ENCODE data around the gene CARS1. TPM values are rescaled to one million over a fixed set of nuclear protein-coding genes. Genes with fewer than 3 reads are reported as not detected.

The CARS1 gene
- total and polyA plus RNA-seq, 9 of the 15 experiments (the other 6 are each of a cell fraction or from before 2014, with no cell fraction given): 14.4 to 106 (median 73.6) TPM

GRCh38 chr11:2968341-2968900 lies 88.8 kb downstream of the CARS1 start:
- no peak for DNase-seq (ENCODE audit: extremely low read depth in 1 of 4, low spot score in 3 of 4)
- TF ChIP-seq SP2 (IDR thresholded peaks at IDR 0.05; ENCODE audit: extremely low read depth, low read depth, low read length, poor library complexity, severe bottlenecking) (no peak), TCF3 (CRISPR knock-in tag; IDR thresholded peaks at IDR 0.05) (no peak), ZNF146 (CRISPR knock-in tag; IDR thresholded peaks at IDR 0.05; ENCODE audit: unreplicated experiment) (no peak), ZNF263 (CRISPR knock-in tag; IDR thresholded peaks at IDR 0.05; ENCODE audit: borderline replicate concordance) (no peak), HMG20A (CRISPR knock-in tag; conservative IDR thresholded peaks at IDR 0.05) (no peak), HNRNPH1 (optimal IDR thresholded peaks at IDR 0.05; ENCODE audit: low read depth, low read length) (no peak), TRIM24 (IDR thresholded peaks at IDR 0.05) (no peak)
- peaks cover 3% of the 10 kb centered on the region for H4K20me1 ChIP-seq (replicated peaks; ENCODE audit: control insufficient read depth, insufficient read depth, low read length)
- FAIRE-seq: no peak
- POLR2A ChIA-PET: interaction anchor here (0.8 to 1.4 kb wide), 2 partner anchors 22 to 39 kb away, joined by 5 to 7 read pairs; no protein-coding TSS in a partner anchor
- no peaks in the 10 kb centered on the region for H3K4me1 ChIP-seq (replicated peaks in 1 of 2; ENCODE audit: control insufficient read depth in 2 of 2, insufficient read depth in 2 of 2, low read length in 2 of 2)
- CTCF ChIA-PET (ENCODE audit: low intra/inter-chr PET ratio): no interaction called here
- H3K9me3 ChIP-seq (replicated peaks; ENCODE audit: control insufficient read depth, insufficient read depth, low read depth, low read length): no peaks in the 10 kb centered on the region
- 82% methylated on average over 6 of the region's 6 CpGs for WGBS (ENCODE audit: insufficient coverage, low coverage, missing lambda C conversion rate)
- H3K27me3 ChIP-seq (ENCODE audit: control insufficient read depth in 2 of 2, insufficient read depth in 2 of 2, low read length in 2 of 2): no peaks in the 10 kb centered on the region
- no peak overlapping the region for H3K27ac ChIP-seq (ENCODE audit: extremely low read depth, low read depth, low read length)
- H3K79me2 ChIP-seq (ENCODE audit: control insufficient read depth, insufficient read depth, low read length): peaks cover 68% of the 10 kb centered on the region
- no peak overlapping the region for H3K9ac ChIP-seq (ENCODE audit: insufficient read depth in 1 of 2, low read depth in 2 of 2, low read length in 2 of 2)
- intact Hi-C loops (cut with micrococcal nuclease) (no loop called here), in situ Hi-C loops (cut with MboI) (no loop called here)
- no peaks in the 10 kb centered on the region for H3K9me1 ChIP-seq (ENCODE audit: control insufficient read depth, insufficient read depth, low read length)
- no peak overlapping the region for H2AFZ ChIP-seq (ENCODE audit: low read depth, low read length)
- H3K4me2 ChIP-seq (ENCODE audit: insufficient read depth, low read length): no peak overlapping the region
- no peak overlapping the region for H3K4me3 ChIP-seq
- BruUV-seq (replicated peaks): no TSS peak
- ATAC-seq: no peak
- peaks cover 98% of the 10 kb centered on the region for H3K36me3 ChIP-seq (ENCODE audit: control insufficient read depth, insufficient read depth, low read length)
